Muscle of leg (tissue), 11 donors: ENCODE measurements around the gene CREB3L4. TPM values are rescaled to one million over a fixed set of nuclear protein-coding genes. Genes with fewer than 3 reads are reported as not detected.

ENCODE experiments used
- DNase-seq: peaks from one replicate; pipeline ENCODE4 v3.0.0; 2013
- H3K27ac ChIP-seq: one replicate; pipeline ENCODE4 v1.5.1; 2013; ENCODE audit warnings: mild to moderate bottlenecking, low read length, control low read depth
- H3K27me3 ChIP-seq: one replicate; pipeline ENCODE4 v1.6.1; 2013; ENCODE audit warnings: low read length; ENCODE audit not compliant: control insufficient read depth, insufficient read depth
- H3K36me3 ChIP-seq: one replicate; pipeline ENCODE4 v1.6.1; 2013; ENCODE audit warnings: low read length; ENCODE audit not compliant: control insufficient read depth, insufficient read depth
- H3K4me1 ChIP-seq: one replicate; pipeline ENCODE4 v1.6.1; 2013; ENCODE audit warnings: low read length; ENCODE audit not compliant: control insufficient read depth, insufficient read depth
- H3K4me3 ChIP-seq: one replicate; pipeline ENCODE4 v1.5.1; 2013; ENCODE audit warnings: low read length, control low read depth
- H3K9me3 ChIP-seq: replicated peaks from 2 replicates; pipeline ENCODE4 v1.6.1; 2013; ENCODE audit warnings: low read depth, low read length; ENCODE audit not compliant: control insufficient read depth
- WGBS: methylation state at CpG from one replicate; pipeline ENCODE4 v1.1.5; 2013; ENCODE audit warnings: missing lambda C conversion rate; ENCODE audit not compliant: insufficient coverage; 5-methylcytosine and 5-hydroxymethylcytosine counted together
- polyA plus RNA-seq, 8 donors: library from polyadenylated mRNA; unstranded; fragments of 120-200 nt; gene quantifications; one replicate each; pipeline versions ENCODE4 v1.2.1 to v1.2.3, GENCODE V29; 2013; ENCODE audit warnings: inconsistent platforms in 1 of 8, low replicate concordance in 1 of 8; ENCODE audit not compliant: insufficient read length in 8 of 8, insufficient read depth in 1 of 8
- total RNA-seq: library from RNA; stranded (reverse); fragments of 120-200 nt; gene quantifications from one replicate; pipeline ENCODE4 v1.2.4, GENCODE V29; 2013

The CREB3L4 gene
- total and polyA plus RNA-seq, 9 donors = 9.4 to 15.0 (median 11.7) TPM

DNA sequence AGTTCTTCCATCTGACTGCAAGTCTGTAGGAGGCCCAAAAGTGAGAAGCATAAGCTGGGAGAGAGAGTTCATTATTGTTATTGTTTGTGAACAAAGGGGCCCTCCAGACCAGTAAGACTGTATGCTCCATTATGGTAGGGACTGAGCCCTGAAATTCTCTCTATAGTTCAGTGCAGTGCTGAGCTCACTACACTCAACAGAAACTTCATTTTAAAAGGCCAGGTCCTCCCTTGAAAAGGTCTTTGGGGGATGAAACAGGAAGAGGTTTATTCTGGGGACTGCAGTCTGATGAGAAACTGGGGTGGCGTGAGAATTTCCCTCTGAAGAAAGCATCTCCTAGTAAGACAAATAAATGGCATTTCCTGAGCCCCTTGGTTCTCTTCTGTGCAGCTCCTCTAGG lies 39.5 kb upstream of the CREB3L4 start:
- 83% methylated on average over 1 of the region's 1 CpG for WGBS
- Histone ChIP-seq H3K4me3 (no peak overlapping the region), H3K27me3 (no peaks in the 10 kb centered on the region), H3K4me1 (peaks cover 12% of the 10 kb centered on the region), H3K27ac (peak overlapping the region; percentile 7), H3K9me3 (no peaks in the 10 kb centered on the region), H3K36me3 (peaks cover 32% of the 10 kb centered on the region)
- no peak for DNase-seq

DNA sequence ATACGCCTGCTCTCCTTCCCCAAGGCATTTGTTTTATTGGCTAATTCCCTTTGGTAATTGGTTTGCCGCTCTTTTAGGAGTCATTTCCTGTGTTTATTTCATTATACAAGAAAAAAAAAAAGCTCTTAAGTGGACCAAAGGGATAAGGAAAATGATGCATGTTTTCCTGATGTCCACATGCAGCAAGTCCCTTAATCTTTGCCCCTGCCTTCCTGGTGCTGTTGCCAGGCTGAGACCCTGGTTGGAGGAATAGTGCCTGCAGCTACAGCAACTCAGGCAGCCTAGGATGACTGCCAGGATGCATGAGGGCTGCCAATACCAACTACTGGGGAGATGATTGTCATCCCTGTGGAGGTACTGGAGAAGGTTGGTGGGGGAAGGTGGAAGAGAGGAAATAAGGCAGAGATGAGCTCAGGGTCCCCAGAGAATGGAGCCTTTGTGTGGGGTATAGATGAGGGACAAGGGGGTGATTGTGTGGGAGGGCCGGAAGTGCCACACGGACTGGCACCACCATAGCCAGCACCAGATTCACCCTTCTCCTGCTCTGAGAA lies 38.8 kb upstream of the CREB3L4 start:
- DNase-seq = no peak
- no peak overlapping the region for H3K4me3 ChIP-seq
- peaks cover 8% of the 10 kb centered on the region for H3K4me1 ChIP-seq
- peaks cover 38% of the 10 kb centered on the region for H3K36me3 ChIP-seq
- no CpG with 5 or more reads among the region's 4 CpGs for WGBS
- peak overlapping the region; percentile 7 for H3K27ac ChIP-seq
- no peaks in the 10 kb centered on the region for H3K9me3 ChIP-seq
- H3K27me3 ChIP-seq = no peaks in the 10 kb centered on the region

DNA sequence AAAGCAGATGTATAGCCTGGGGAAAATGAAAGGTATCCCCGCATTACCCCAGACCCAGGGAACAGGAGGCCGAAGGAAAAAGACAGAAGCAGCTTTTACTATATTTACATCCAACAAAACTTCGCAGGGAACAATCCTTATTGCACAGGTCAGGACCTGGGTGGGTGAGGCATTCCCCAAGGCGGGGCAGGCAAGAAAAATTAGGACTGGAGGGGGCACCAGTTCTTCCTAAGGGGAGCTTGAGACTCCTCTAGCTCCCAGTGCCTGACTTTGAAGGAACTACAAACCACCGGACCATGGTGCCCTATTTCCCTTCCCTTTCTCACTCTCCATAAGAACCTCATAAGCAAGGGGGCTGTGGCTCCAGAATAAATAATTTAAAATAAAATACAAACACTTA lies 38.3 kb upstream of the CREB3L4 start:
- Histone ChIP-seq H3K36me3 (peaks cover 43% of the 10 kb centered on the region), H3K4me3 (no peak overlapping the region), H3K4me1 (peaks cover 4% of the 10 kb centered on the region), H3K27me3 (no peaks in the 10 kb centered on the region), H3K9me3 (no peaks in the 10 kb centered on the region), H3K27ac (no peak overlapping the region)
- no CpG with 5 or more reads among the region's 5 CpGs for WGBS
- DNase-seq = no peak

DNA sequence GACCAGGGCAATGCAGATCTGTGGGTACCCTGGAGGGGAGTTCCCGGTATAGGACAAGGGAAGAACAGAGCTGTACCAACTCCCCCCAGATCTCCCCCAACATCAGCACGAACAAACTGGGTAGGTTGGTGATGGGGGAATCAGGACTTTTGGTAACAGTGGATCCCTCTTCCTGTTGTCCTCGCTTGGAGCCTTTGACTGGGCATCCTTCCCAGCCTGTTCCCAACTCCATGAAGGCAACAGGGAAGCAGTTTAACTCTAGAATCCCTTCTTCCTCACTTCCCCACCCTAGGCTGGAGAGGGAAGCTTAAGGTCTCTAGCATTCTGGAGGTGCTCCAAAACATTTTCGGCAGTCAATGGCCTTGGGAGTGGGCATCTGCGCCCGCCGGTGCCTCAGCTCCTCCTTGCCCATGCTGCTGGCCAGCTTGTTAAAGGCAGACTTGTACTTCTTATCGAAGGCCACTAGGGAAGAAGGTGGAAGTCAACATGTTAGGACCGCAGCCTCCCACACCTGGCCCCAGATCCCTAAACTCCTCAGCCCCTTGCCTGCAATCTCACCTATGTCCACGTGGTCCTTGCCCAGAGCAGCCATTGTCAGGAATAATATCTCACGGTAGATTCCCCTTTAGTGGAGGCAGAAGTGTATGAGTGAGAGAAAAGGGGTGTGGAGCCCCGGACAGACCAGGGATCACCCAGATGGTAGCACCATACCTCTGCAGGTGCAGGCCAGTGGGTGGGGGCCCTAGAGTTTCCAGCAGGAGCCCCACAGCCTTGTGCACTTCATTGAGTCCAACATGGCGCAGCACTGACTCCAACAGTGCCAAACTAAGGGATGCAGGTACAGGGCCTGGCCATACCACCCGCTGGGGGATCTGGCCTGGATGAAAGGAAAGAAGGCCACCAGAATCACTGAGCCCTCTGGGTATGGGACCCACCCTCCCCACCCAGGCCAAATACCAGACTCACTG lies 37.4 kb upstream of the CREB3L4 start:
- Histone ChIP-seq H3K4me3 (no peak overlapping the region), H3K36me3 (peaks cover 52% of the 10 kb centered on the region), H3K4me1 (peaks cover 4% of the 10 kb centered on the region), H3K9me3 (no peaks in the 10 kb centered on the region), H3K27ac (no peak overlapping the region), H3K27me3 (no peaks in the 10 kb centered on the region)
- DNase-seq = no peak
- 100% methylated on average over 5 of the region's 14 CpGs for WGBS

DNA sequence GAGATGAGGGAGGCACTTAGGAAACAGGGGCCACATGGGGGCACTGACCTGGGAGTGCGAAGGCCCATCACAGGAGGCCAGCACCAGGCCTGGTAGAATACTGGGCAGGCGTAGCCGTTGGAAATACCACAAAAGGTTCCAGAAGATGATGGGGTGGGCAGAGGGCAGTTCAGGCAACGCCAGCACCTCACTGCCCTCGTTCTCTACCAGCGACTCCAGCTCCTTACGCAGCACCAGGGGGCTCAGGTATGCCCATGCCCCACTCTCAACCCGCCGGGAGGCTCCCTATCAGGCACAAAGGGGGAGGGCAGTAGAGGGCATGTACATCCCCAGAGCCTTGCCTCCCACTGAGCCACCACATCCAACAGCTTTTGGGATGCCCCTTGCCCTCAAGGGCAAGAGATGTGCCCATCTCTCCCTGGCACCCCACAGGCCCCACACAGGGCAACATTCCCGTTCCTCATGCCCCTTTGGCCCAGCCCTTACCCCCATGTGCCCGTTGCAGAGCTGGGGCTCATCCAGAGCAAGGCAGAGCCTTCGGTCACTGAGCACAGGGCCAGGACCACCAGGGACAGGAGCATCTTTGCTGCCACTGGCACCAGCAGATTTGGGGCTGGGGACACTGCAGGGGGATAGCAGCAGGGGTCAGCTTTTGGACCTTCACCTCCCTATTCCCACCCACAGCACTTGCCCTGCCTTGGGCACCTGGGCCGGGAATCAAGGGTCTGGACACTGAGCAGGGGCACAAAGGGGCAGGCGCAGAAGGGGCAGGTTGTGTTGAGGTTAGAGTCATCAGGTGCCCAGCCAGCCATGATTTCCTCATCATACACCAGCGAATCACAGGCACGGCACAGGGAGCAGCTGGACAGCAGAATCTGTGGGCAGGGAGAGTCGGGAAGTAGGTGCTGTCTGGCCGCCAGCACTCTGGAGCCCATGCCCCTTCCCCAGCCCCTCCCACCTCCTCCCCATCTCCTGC lies 35.3 kb upstream of the CREB3L4 start:
- no peak overlapping the region for H3K4me3 ChIP-seq
- peaks cover 4% of the 10 kb centered on the region for H3K4me1 ChIP-seq
- no peaks in the 10 kb centered on the region for H3K27me3 ChIP-seq
- peaks cover 72% of the 10 kb centered on the region for H3K36me3 ChIP-seq
- H3K27ac ChIP-seq = no peak overlapping the region
- 90% methylated on average over 9 of the region's 18 CpGs for WGBS
- H3K9me3 ChIP-seq = no peaks in the 10 kb centered on the region
- DNase-seq = no peak

DNA sequence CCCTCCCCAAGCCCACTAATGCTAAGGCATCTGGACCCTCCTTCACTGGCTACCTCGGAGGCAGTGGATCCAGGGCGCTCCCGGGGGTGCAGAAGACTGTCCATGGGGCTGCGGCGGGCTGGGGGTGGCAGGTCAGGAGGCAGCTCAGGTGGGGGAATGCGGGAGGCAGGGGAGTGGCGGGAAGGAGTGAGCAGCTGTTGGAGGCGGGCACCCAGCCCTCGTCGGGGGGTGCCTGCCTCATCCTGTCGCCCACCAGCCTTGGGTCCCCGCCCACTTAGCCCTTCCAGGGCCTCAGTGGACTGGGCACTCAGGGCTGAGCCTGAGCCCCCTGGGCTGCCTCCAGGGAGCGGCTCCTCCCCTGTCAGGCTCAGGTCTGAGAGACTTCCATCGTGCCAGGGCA lies 34.3 kb upstream of the CREB3L4 start:
- Histone ChIP-seq H3K4me3 (no peak overlapping the region), H3K4me1 (peaks cover 2% of the 10 kb centered on the region), H3K27me3 (no peaks in the 10 kb centered on the region), H3K36me3 (peaks cover 76% of the 10 kb centered on the region), H3K27ac (no peak overlapping the region), H3K9me3 (no peaks in the 10 kb centered on the region)
- DNase-seq = no peak
- WGBS = 87% methylated on average over 11 of the region's 14 CpGs

DNA sequence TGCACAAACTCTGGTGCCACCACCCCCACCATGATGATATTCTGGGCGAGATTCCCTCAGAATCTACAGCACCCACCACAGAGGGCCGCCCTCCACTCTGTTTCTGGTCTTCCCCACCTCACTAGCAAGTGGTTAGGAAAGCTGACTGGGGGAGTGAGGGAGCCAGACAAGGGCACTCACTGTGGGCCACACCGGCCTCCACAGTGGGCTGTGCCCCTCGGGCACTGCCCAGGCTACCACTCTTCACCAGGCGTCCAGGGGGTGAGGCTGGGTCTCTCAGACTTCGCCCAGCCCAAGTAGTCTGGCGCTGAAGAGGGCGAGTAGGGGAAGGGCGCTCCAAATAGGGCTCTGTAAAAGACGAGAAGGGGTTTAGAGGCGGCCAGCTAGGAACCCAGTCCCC lies 33.7 kb upstream of the CREB3L4 start:
- no peak for DNase-seq
- 95% methylated on average over 4 of the region's 11 CpGs for WGBS
- Histone ChIP-seq H3K4me1 (no peaks in the 10 kb centered on the region), H3K4me3 (no peak overlapping the region), H3K9me3 (no peaks in the 10 kb centered on the region), H3K27me3 (no peaks in the 10 kb centered on the region), H3K36me3 (peaks cover 78% of the 10 kb centered on the region), H3K27ac (no peak overlapping the region)

DNA sequence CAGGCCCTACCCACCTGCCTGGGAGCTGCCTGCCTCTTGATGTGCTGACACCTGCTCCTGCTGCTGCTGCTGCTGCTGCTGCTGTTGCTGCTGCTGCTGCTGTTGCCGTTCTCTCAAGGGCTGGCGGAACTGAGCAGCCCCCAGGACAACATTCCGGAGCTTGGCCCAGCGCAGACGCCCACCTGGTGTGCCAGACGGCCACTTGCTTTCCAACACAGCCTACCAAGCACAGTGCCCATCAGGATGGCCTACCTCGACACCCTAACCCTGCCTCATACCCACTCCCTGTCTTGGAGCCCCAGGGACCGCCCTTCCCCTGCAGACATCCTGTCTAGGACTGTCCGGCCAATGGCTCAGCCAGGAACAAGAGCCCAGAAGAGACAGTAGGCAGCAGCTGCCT lies 33.0 kb upstream of the CREB3L4 start:
- 89% methylated on average over 6 of the region's 9 CpGs for WGBS
- H3K36me3 ChIP-seq = peaks cover 85% of the 10 kb centered on the region

DNA sequence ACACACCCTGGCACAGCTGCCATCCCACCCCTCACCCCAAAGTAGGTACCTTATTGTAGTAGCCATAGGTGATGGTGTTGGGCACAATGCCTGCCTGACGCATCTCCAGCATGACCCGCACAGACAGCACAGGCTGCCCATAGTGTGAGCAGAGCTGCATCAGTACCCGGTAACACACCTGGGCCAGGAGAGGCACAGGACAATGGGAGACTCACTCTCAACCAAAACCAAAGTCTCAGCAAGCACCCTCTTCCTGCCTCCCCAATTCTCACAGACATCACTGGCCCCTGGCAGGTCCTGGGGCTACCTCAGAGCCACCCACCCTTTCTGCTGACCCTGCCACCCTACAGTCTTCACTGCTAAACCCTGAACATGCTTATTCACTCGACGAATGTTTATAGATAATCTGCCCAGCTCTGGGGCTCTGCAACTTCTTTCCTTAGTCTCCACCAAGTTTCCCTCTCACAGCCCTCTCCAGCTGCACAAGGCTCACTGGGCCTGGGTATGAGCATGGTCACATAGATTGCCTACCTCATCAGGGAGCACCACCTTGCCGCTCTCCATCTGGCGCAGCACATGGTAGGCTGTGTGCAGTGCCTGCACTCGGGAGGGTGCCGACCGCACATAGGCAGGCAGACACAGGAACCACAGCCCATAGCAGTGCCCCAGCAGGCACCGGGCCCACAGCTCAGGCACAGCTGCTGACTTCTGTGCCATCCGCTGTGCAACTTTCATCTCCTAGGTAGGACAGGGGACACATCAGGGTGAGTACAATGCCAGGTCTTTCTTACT lies 31.5 kb upstream of the CREB3L4 start:
- DNase-seq = no peak
- H3K27ac ChIP-seq = no peak overlapping the region
- no peak overlapping the region for H3K4me3 ChIP-seq
- WGBS = 93% methylated on average over 9 of the region's 12 CpGs
- peaks cover 86% of the 10 kb centered on the region for H3K36me3 ChIP-seq
- H3K27me3 ChIP-seq = no peaks in the 10 kb centered on the region
- H3K9me3 ChIP-seq = no peaks in the 10 kb centered on the region
- no peaks in the 10 kb centered on the region for H3K4me1 ChIP-seq

More for the DNA sequence above, 33.0 kb upstream of the CREB3L4 start:
- Histone ChIP-seq H3K4me3 (no peak overlapping the region), H3K27me3 (no peaks in the 10 kb centered on the region), H3K4me1 (no peaks in the 10 kb centered on the region), H3K9me3 (no peaks in the 10 kb centered on the region), H3K27ac (no peak overlapping the region)
- DNase-seq = no peak
